Activated CD8-positive, alpha-beta T cell treated with anti-CD3 and anti-CD28 coated beads for 36 hours (primary cell): ENCODE data around the gene ZNF772. TPM values are rescaled to one million over a fixed set of nuclear protein-coding genes. Genes with fewer than 3 reads are reported as not detected.

Experiments used
- ATAC-seq: fragments of 200-7000 bp; cut with Tn5 transposase; one replicate; pipeline ENCODE4 v1.10.0; 2021; ENCODE audit warnings: mild to moderate bottlenecking, moderate library complexity
- CTCF ChIA-PET: fragments of 350-600 bp; sonication (Branson Sonifier 250); formaldehyde crosslinking; loops from one replicate; lab custom pipeline; 2021; ENCODE audit warnings: antibody characterized with exemption; lab: Charles Lee
- POLR2A ChIA-PET: fragments of 350-600 bp; sonication (Branson Sonifier 250); formaldehyde crosslinking; loops from one replicate; lab custom pipeline; 2021; ENCODE audit warnings: antibody characterized with exemption; lab: Charles Lee
- DNase-seq: peaks from one replicate; pipeline ENCODE4 v3.0.0-alpha.2; 2020
- H3K27ac Mint-ChIP-seq: one replicate; pipeline ENCODE4 v1.8.0; 2021; ENCODE audit warnings: mild to moderate bottlenecking, mixed read lengths
- H3K27me3 Mint-ChIP-seq: one replicate; pipeline ENCODE4 v1.8.0; 2021; ENCODE audit warnings: mixed read lengths
- H3K36me3 Mint-ChIP-seq: one replicate; pipeline ENCODE4 v1.8.0; 2021; ENCODE audit warnings: low read depth, mixed read lengths
- H3K4me1 Mint-ChIP-seq: one replicate; pipeline ENCODE4 v1.8.0; 2021; ENCODE audit warnings: low read depth, mixed read lengths
- H3K4me3 Mint-ChIP-seq: one replicate; pipeline ENCODE4 v1.8.0; 2021; ENCODE audit warnings: mild to moderate bottlenecking, moderate library complexity, mixed read lengths
- H3K9me3 Mint-ChIP-seq: one replicate; pipeline ENCODE4 v1.8.0; 2021; ENCODE audit warnings: mixed read lengths
- intact Hi-C: fragments of 100-400 bp; cut with micrococcal nuclease; formaldehyde crosslinking; loops from one replicate; pipeline ENCODE4 v1.10.0; 2022
- total RNA-seq, 2 experiments: library from RNA; stranded (reverse); gene quantifications; one replicate each; pipeline ENCODE4 v1.2.3, GENCODE V29; 2021
- TF ChIP-seq, protein P1 (sequence below): fragments of 200-600 bp; IDR thresholded peaks from one replicate; pipeline ENCODE4 v1.8.0; 2022; ENCODE audit warnings: antibody characterized with exemption, mild to moderate bottlenecking

The ZNF772 gene
- total RNA-seq, 2 experiments from 2014 or later = 5.0 to 5.6 TPM

- Mint-ChIP-seq H3K4me3 (no peak overlapping the region), H3K27ac (no peak overlapping the region), H3K36me3 (peaks cover 88% of the 10 kb centered on the region), H3K9me3 (peaks cover 78% of the 10 kb centered on the region), H3K27me3 (no peaks in the 10 kb centered on the region), H3K4me1 (peaks cover 6% of the 10 kb centered on the region)
- DNase-seq (no peak), ATAC-seq (no peak)
- TF ChIP-seq, protein P1, sequence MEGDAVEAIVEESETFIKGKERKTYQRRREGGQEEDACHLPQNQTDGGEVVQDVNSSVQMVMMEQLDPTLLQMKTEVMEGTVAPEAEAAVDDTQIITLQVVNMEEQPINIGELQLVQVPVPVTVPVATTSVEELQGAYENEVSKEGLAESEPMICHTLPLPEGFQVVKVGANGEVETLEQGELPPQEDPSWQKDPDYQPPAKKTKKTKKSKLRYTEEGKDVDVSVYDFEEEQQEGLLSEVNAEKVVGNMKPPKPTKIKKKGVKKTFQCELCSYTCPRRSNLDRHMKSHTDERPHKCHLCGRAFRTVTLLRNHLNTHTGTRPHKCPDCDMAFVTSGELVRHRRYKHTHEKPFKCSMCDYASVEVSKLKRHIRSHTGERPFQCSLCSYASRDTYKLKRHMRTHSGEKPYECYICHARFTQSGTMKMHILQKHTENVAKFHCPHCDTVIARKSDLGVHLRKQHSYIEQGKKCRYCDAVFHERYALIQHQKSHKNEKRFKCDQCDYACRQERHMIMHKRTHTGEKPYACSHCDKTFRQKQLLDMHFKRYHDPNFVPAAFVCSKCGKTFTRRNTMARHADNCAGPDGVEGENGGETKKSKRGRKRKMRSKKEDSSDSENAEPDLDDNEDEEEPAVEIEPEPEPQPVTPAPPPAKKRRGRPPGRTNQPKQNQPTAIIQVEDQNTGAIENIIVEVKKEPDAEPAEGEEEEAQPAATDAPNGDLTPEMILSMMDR = no peak
- intact Hi-C loops = no loop called here
- ChIA-PET CTCF (no interaction called here), POLR2A (no interaction called here)
Measured at GRCh38 chr19:57473646-57474045, 3.7 kb downstream of the ZNF772 start.

DNA sequence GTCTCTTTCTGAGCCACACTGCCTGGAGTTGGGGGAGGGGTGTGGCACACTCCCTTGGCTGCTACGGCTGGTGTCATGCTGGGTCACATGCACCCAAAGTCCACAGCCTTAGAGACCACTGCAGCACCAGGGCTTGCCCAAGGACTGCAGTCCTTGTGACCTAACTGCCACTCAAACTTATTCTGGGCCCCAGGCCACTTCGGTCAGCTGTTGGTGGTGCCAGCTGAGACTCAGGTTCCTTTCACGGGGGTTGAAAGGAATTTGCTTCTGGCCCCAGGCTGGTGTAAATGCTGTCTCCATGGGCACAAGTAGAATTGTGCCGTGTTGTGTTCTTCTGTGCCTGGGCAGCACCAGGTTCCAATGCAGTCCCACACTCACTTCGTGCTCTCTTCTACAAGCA is 10.9 kb downstream of the ZNF772 start:
- Mint-ChIP-seq H3K4me1 (no peaks in the 10 kb centered on the region), H3K27ac (no peak overlapping the region), H3K9me3 (peaks cover 51% of the 10 kb centered on the region), H3K36me3 (peaks cover 36% of the 10 kb centered on the region), H3K4me3 (no peak overlapping the region), H3K27me3 (no peaks in the 10 kb centered on the region)
- ChIA-PET CTCF (interaction anchor here (1.4 kb wide), 1 partner anchor 12 kb away, joined by 3 read pairs; no protein-coding TSS in a partner anchor), POLR2A (no interaction called here)
- no peak for DNase-seq
- ATAC-seq = no peak
- TF ChIP-seq, protein P1 = no peak
- intact Hi-C loops = no loop called here

GRCh38 chr19:57465680-57466381 is 11.5 kb downstream of the ZNF772 start:
- Mint-ChIP-seq H3K4me3 (no peak overlapping the region), H3K36me3 (peaks cover 33% of the 10 kb centered on the region), H3K27ac (no peak overlapping the region), H3K9me3 (peaks cover 52% of the 10 kb centered on the region), H3K27me3 (no peaks in the 10 kb centered on the region), H3K4me1 (no peaks in the 10 kb centered on the region)
- ChIA-PET CTCF (interaction anchor here (0.8 to 1.5 kb wide), 3 partner anchors 11 to 30 kb away, joined by 3 read pairs; no protein-coding TSS in a partner anchor), POLR2A (no interaction called here)
- TF ChIP-seq, protein P1 = peak; percentile 57
- DNase-seq (peak; percentile 46), ATAC-seq (no peak)
- intact Hi-C loops = no loop called here

- Mint-ChIP-seq H3K9me3 (peaks cover 51% of the 10 kb centered on the region), H3K4me1 (no peaks in the 10 kb centered on the region), H3K27me3 (no peaks in the 10 kb centered on the region), H3K27ac (no peak overlapping the region), H3K36me3 (peaks cover 45% of the 10 kb centered on the region), H3K4me3 (no peak overlapping the region)
- TF ChIP-seq, protein P1 = no peak
- intact Hi-C loops = no loop called here
- POLR2A ChIA-PET = no interaction called here
- no peak for DNase-seq
- no peak for ATAC-seq
- CTCF ChIA-PET = no interaction called here
Measured at GRCh38 chr19:57452307-57452706, 25.1 kb downstream of the ZNF772 start.

DNA sequence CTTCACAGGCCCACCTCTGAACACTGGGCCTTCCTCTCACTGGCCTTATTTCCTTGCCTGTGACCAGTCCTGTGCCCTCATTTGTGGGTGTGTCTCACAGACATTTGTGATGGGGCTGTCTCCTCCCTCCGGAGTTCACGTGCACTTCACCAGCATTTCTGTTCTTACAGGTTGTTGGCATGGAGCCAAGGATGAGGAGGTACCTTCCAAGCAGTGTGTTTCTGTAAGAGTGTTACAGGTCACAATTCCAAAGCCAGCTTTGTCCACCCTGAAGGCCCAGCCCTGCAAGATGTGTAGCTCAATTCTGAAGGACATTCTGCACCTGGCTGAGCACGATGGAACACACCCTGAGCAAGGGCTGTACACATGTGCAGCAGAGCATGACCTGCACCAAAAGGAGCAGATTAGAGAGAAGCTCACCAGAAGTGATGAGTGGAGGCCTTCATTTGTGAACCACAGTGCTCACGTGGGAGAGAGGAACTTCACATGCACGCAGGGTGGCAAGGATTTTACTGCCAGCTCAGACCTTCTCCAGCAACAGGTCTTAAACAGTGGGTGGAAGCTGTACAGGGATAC is 34.2 kb downstream of the ZNF772 start:
- no peak overlapping the region for H3K4me3 Mint-ChIP-seq
- intact Hi-C loops = no loop called here
- peaks cover 10% of the 10 kb centered on the region for H3K4me1 Mint-ChIP-seq
- ATAC-seq = no peak
- H3K36me3 Mint-ChIP-seq = peaks cover 86% of the 10 kb centered on the region
- no peak overlapping the region for H3K27ac Mint-ChIP-seq
- ChIA-PET POLR2A (no interaction called here), CTCF (no interaction called here)
- peaks cover 72% of the 10 kb centered on the region for H3K9me3 Mint-ChIP-seq
- H3K27me3 Mint-ChIP-seq = no peaks in the 10 kb centered on the region
- DNase-seq = no peak
- TF ChIP-seq, protein P1 = no peak
